IPS-NIHi7 (cell line): ENCODE data around the gene PRR18.
"Not testable (repeated sequence)": the region's sequence is repeated elsewhere in the genome, so short reads cannot be mapped to it uniquely, and the experiment has no call there.

Experiments used
- DNase-seq: peaks from one replicate; pipeline ENCODE4 v3.0.0; 2012; ENCODE audit warnings: mixed read lengths; ENCODE audit errors: extremely low spot score

Gene PRR18

GRCh38 chr6:166308033-166308768 lies at the start of gene PRR18:
PRR18 (minus strand) TSS chr6:166308392; CDS start chr6:166308142, 250 bp downstream.
- peak; percentile 24 for DNase-seq

- DNase-seq = no peak
Observed at GRCh38 chr6:166355552-166355951, 47.4 kb upstream of the PRR18 start.

- no peak for DNase-seq
Observed at GRCh38 chr6:166354965-166355364, 46.8 kb upstream of the PRR18 start.

GRCh38 chr6:166354143-166354542 lies 46.0 kb upstream of the PRR18 start:
- no peak for DNase-seq

- no peak for DNase-seq
Observed at GRCh38 chr6:166353507-166353906, 45.3 kb upstream of the PRR18 start.

GRCh38 chr6:166352923-166353322 lies 44.7 kb upstream of the PRR18 start:
- no peak for DNase-seq

GRCh38 chr6:166351715-166352285 lies 43.6 kb upstream of the PRR18 start:
- DNase-seq = peak; percentile 35

- no peak for DNase-seq
Observed at GRCh38 chr6:166348305-166348949, 40.2 kb upstream of the PRR18 start.

- no peak for DNase-seq
Observed at GRCh38 chr6:166346965-166347364, 38.8 kb upstream of the PRR18 start.

- no peak for DNase-seq
Observed at GRCh38 chr6:166346449-166346848, 38.3 kb upstream of the PRR18 start.

GRCh38 chr6:166345672-166346071 lies 37.5 kb upstream of the PRR18 start:
- DNase-seq = not testable (repeated sequence)

- DNase-seq = not testable (repeated sequence)
Observed at GRCh38 chr6:166344921-166345320, 36.7 kb upstream of the PRR18 start.

GRCh38 chr6:166344240-166344639 lies 36.0 kb upstream of the PRR18 start:
- DNase-seq = no peak

GRCh38 chr6:166343150-166343487 lies 34.9 kb upstream of the PRR18 start:
- DNase-seq = no peak

- DNase-seq = peak; percentile 92
Observed at GRCh38 chr6:166342349-166343149, 34.4 kb upstream of the PRR18 start, which contains the start of gene SFT2D1. SFT2D1 (minus strand) TSS chr6:166342545; CDS start chr6:166342481, 64 bp downstream.

- no peak for DNase-seq
Observed at GRCh38 chr6:166341977-166342348, 33.8 kb upstream of the PRR18 start.

- DNase-seq = no peak
Observed at GRCh38 chr6:166341464-166341863, 33.3 kb upstream of the PRR18 start.

GRCh38 chr6:166338854-166339253 lies 30.7 kb upstream of the PRR18 start:
- DNase-seq = no peak

- no peak for DNase-seq
Observed at GRCh38 chr6:166336847-166337246, 28.7 kb upstream of the PRR18 start.

- no peak for DNase-seq
Observed at GRCh38 chr6:166335378-166336302, 27.4 kb upstream of the PRR18 start.

- DNase-seq = no peak
Observed at GRCh38 chr6:166334878-166335277, 26.7 kb upstream of the PRR18 start.
